H9 (cell line): ENCODE data around the gene SH3GL3. TPM values are rescaled to one million over a fixed set of nuclear protein-coding genes. Genes with fewer than 3 reads are reported as not detected.

Experiments used
- DNase-seq: peaks from one replicate; pipeline ENCODE4 v3.0.0-alpha.2; 2017
- H2AFZ ChIP-seq: one replicate; pipeline ENCODE4 v1.6.1; 2013; ENCODE audit warnings: mild to moderate bottlenecking, low read length, control low read depth, moderate library complexity
- H2AK5ac ChIP-seq: 2 replicates; pipeline ENCODE4 v1.6.1; 2013; ENCODE audit warnings: low read length, control low read depth, mixed read lengths; ENCODE audit not compliant: insufficient read length
- H2BK120ac ChIP-seq: one replicate; pipeline ENCODE4 v1.6.1; 2013; ENCODE audit warnings: low read depth, mild to moderate bottlenecking, low read length, control low read depth, inconsistent platforms; ENCODE audit not compliant: poor library complexity, severe bottlenecking
- H2BK12ac ChIP-seq: 2 replicates; pipeline ENCODE4 v1.6.1; 2013; ENCODE audit warnings: low read length, control low read depth, mixed read lengths, low read depth; ENCODE audit not compliant: insufficient read length
- H2BK15ac ChIP-seq: 2 replicates; pipeline ENCODE4 v1.6.1; 2013; ENCODE audit warnings: low read depth, low read length, control low read depth
- H2BK20ac ChIP-seq: one replicate; pipeline ENCODE4 v1.6.1; 2013; ENCODE audit warnings: low read depth, mild to moderate bottlenecking, low read length, control low read depth, inconsistent platforms; ENCODE audit not compliant: poor library complexity, severe bottlenecking
- H2BK5ac ChIP-seq: 2 replicates; pipeline ENCODE4 v1.6.1; 2013; ENCODE audit warnings: low read length, control low read depth, mixed read lengths; ENCODE audit not compliant: insufficient read length
- H3K14ac ChIP-seq: 2 replicates; pipeline ENCODE4 v1.6.1; 2013; ENCODE audit warnings: low read length, control low read depth; ENCODE audit not compliant: insufficient read depth
- H3K18ac ChIP-seq: 2 replicates; pipeline ENCODE4 v1.6.1; 2013; ENCODE audit warnings: low read depth, mild to moderate bottlenecking, mixed read lengths, low read length, control low read depth; ENCODE audit not compliant: insufficient read length
- H3K23ac ChIP-seq: 2 replicates; pipeline ENCODE4 v1.6.1; 2013; ENCODE audit warnings: low read length, control low read depth, mixed read lengths, low read depth; ENCODE audit not compliant: insufficient read length
- H3K23me2 ChIP-seq: 2 replicates; pipeline ENCODE4 v1.6.1; 2013; ENCODE audit warnings: low read depth, mild to moderate bottlenecking, mixed read lengths, low read length, control low read depth; ENCODE audit not compliant: insufficient read length, poor library complexity, severe bottlenecking
- H3K27ac ChIP-seq: 2 replicates; pipeline ENCODE4 v1.5.1; 2013; ENCODE audit warnings: low read length, control low read depth, mixed read lengths, low read depth; ENCODE audit not compliant: insufficient read length
- H3K27me3 ChIP-seq: 2 replicates; pipeline ENCODE4 v1.6.1; 2013; ENCODE audit warnings: low read length, control low read depth, inconsistent platforms; ENCODE audit not compliant: insufficient read depth
- H3K4ac ChIP-seq: 2 replicates; pipeline ENCODE4 v1.6.1; 2013; ENCODE audit warnings: low read depth, mild to moderate bottlenecking, control low read depth, inconsistent platforms, low read length, moderate library complexity
- H3K4me1 ChIP-seq: 2 replicates; pipeline ENCODE4 v1.6.1; 2013; ENCODE audit warnings: low read length, control low read depth, inconsistent platforms; ENCODE audit not compliant: insufficient read depth
- H3K4me2 ChIP-seq: 2 replicates; pipeline ENCODE4 v1.6.1; 2013; ENCODE audit warnings: low read length, control low read depth, mixed read lengths; ENCODE audit not compliant: insufficient read length, insufficient read depth
- H3K56ac ChIP-seq: 2 replicates; pipeline ENCODE4 v1.6.1; 2013; ENCODE audit warnings: low read depth, mild to moderate bottlenecking, mixed read lengths, low read length, control low read depth; ENCODE audit not compliant: insufficient read length
- H3K79me1 ChIP-seq: 2 replicates; pipeline ENCODE4 v1.6.1; 2013; ENCODE audit warnings: low read depth, mild to moderate bottlenecking, moderate library complexity, low read length, control low read depth, inconsistent platforms; ENCODE audit not compliant: insufficient read depth, poor library complexity, severe bottlenecking
- H3K79me2 ChIP-seq: 2 replicates; pipeline ENCODE4 v1.6.1; 2013; ENCODE audit warnings: low read length, control low read depth, inconsistent platforms; ENCODE audit not compliant: insufficient read depth
- H3K9ac ChIP-seq: 2 replicates; pipeline ENCODE4 v1.6.1; 2013; ENCODE audit warnings: low read length, control low read depth, mixed read lengths; ENCODE audit not compliant: insufficient read length; ENCODE audit errors: extremely low read depth
- H3K9me3 ChIP-seq: one replicate; pipeline ENCODE4 v1.6.1; 2013; ENCODE audit warnings: low read depth, low read length, inconsistent platforms; ENCODE audit not compliant: control insufficient read depth
- H3T11ph ChIP-seq: one replicate; pipeline ENCODE4 v1.6.1; 2013; ENCODE audit warnings: mild to moderate bottlenecking, low read length, control low read depth, inconsistent platforms
- H4K20me1 ChIP-seq: one replicate; pipeline ENCODE4 v1.6.1; 2013; ENCODE audit not compliant: control insufficient read depth, insufficient read length, insufficient read depth
- H4K5ac ChIP-seq: 2 replicates; pipeline ENCODE4 v1.6.1; 2013; ENCODE audit warnings: low read depth, mild to moderate bottlenecking, mixed read lengths, low read length, control low read depth; ENCODE audit not compliant: insufficient read length
- H4K8ac ChIP-seq: replicated peaks from 2 replicates; pipeline ENCODE4 v1.6.1; 2013; ENCODE audit warnings: low read length, control low read depth, mixed read lengths, low read depth; ENCODE audit not compliant: insufficient read length
- H4K91ac ChIP-seq: 2 replicates; pipeline ENCODE4 v1.6.1; 2013; ENCODE audit warnings: low read depth, mild to moderate bottlenecking, moderate library complexity, mixed read lengths, low read length, control low read depth; ENCODE audit not compliant: insufficient read length
- H3K27ac Mint-ChIP-seq, 3 experiments: 2 replicates in 2 of 3; 3 replicates in 1 of 3; pipeline ENCODE4 v1.8.0; 2020 to 2021; ENCODE audit warnings: mixed read lengths in 3 of 3, mild to moderate bottlenecking in 1 of 3, moderate library complexity in 1 of 3
- H3K27me3 Mint-ChIP-seq: 2 replicates; pipeline ENCODE4 v1.8.0; 2021; ENCODE audit warnings: low read depth, mild to moderate bottlenecking, moderate library complexity, mixed read lengths
- H3K36me3 Mint-ChIP-seq, 3 experiments: 2 replicates in 2 of 3; 3 replicates in 1 of 3; pipeline ENCODE4 v1.8.0; 2020 to 2021; ENCODE audit warnings: low read depth in 3 of 3, mixed read lengths in 3 of 3; ENCODE audit not compliant: insufficient read depth in 1 of 3
- H3K4me1 Mint-ChIP-seq, 2 experiments: 2 replicates each; pipeline ENCODE4 v1.8.0; 2020; ENCODE audit warnings: mixed read lengths in 2 of 2
- H3K4me3 Mint-ChIP-seq, 2 experiments: 2 replicates in 1 of 2; 3 replicates in 1 of 2; pipeline ENCODE4 v1.8.0; 2020 to 2021; ENCODE audit warnings: mild to moderate bottlenecking in 2 of 2, mixed read lengths in 2 of 2, moderate library complexity in 1 of 2
- H3K9me3 Mint-ChIP-seq, 2 experiments: 2 replicates in 1 of 2; 3 replicates in 1 of 2; pipeline ENCODE4 v1.8.0; 2020; ENCODE audit warnings: mild to moderate bottlenecking in 2 of 2, mixed read lengths in 2 of 2, moderate library complexity in 1 of 2
- CTCF ChIP-seq: fragments of 200-600 bp; sonication (generic); conservative IDR thresholded peaks from 3 replicates; pipeline ENCODE4 v1.8.0; 2021; ENCODE audit warnings: antibody characterized with exemption, mild to moderate bottlenecking
- WGBS: extraction: QIAGEN DNeasy Blood & Tissue Kit; methylation state at CpG from one replicate; pipeline ENCODE4 v1.1.7; 2013; ENCODE audit warnings: missing lambda C conversion rate, low lambda C conversion rate, mixed read lengths; ENCODE audit not compliant: insufficient read length; ENCODE audit errors: extremely low coverage; 5-methylcytosine and 5-hydroxymethylcytosine counted together
- total RNA-seq: library from RNA; stranded (reverse); gene quantifications from 2 replicates; pipeline ENCODE4 v1.2.1, GENCODE V29; 2021

SH3GL3 gene
- total RNA-seq, 1 experiment from 2014 or later: 11.2 TPM

- H2BK120ac ChIP-seq: no peak overlapping the region
- WGBS: no CpG with 5 or more reads among the region's 2 CpGs
- no peak overlapping the region for H3K56ac ChIP-seq
- H3K9ac ChIP-seq: no peak overlapping the region
- no peak for DNase-seq
- no peak overlapping the region for H2AFZ ChIP-seq
- H3K79me1 ChIP-seq: no peaks in the 10 kb centered on the region
- no peak overlapping the region for H2BK5ac ChIP-seq
- H3K27me3 Mint-ChIP-seq: peaks cover 2% of the 10 kb centered on the region; the same call in 1 of the 2 replicates
- H3K23ac ChIP-seq: no peak overlapping the region
- no peak overlapping the region for H3K27ac ChIP-seq
- no peaks in the 10 kb centered on the region for H4K20me1 ChIP-seq
- H3K27ac Mint-ChIP-seq: peak overlapping the region in 1 of 3 experiments; percentile 26; a peak in 1 of 7 replicates
- no peak overlapping the region for H2AK5ac ChIP-seq
- no peaks in the 10 kb centered on the region for H3K9me3 ChIP-seq
- H3K4me2 ChIP-seq: no peak overlapping the region
- H3T11ph ChIP-seq: no peak overlapping the region
- no peak overlapping the region for H4K91ac ChIP-seq
- H2BK20ac ChIP-seq: no peak overlapping the region
- H4K8ac ChIP-seq: no peak overlapping the region
- TF ChIP-seq CTCF: no peak
- no peaks in the 10 kb centered on the region for H3K27me3 ChIP-seq
- no peak overlapping the region for H2BK15ac ChIP-seq
- H3K4me3 Mint-ChIP-seq: no peak overlapping the region
- H3K4ac ChIP-seq: no peak overlapping the region
- H3K23me2 ChIP-seq: no peaks in the 10 kb centered on the region
- H3K9me3 Mint-ChIP-seq: peaks cover 8% of the 10 kb centered on the region in 2 experiments; a peak in 3 of 5 replicates
- H3K4me1 ChIP-seq: no peaks in the 10 kb centered on the region
- no peaks in the 10 kb centered on the region for H3K79me2 ChIP-seq
- no peak overlapping the region for H3K18ac ChIP-seq
- no peak overlapping the region for H4K5ac ChIP-seq
- no peak overlapping the region for H2BK12ac ChIP-seq
- no peak overlapping the region for H3K14ac ChIP-seq
- peaks cover 0 to 8% (median 0%) of the 10 kb centered on the region in 3 experiments; a peak in 1 of 7 replicates for H3K36me3 Mint-ChIP-seq
- H3K4me1 Mint-ChIP-seq: peaks cover 0 to 11% of the 10 kb centered on the region in 2 experiments; a peak in 3 of 4 replicates
Observed at GRCh38 chr15:83431521-83431920, 15.6 kb upstream of the SH3GL3 start.
